HEK293T (cell line): Measurements from ENCODE around the gene SOX12.
A peak's percentile ranks its signal among the peaks of the same experiment; 100 is the strongest.

ENCODE experiments used
- CTCF ChIA-PET: fragments of 350-600 bp; formaldehyde crosslinking; extraction: SDS; loops from one replicate; lab custom pipeline; 2021; ENCODE audit warnings: antibody characterized with exemption, inconsistent platforms; lab: Yijun Ruan, JAX
- POLR2A ChIA-PET: fragments of 350-600 bp; formaldehyde crosslinking; extraction: SDS; loops from one replicate; lab custom pipeline; 2020; ENCODE audit warnings: antibody characterized with exemption, inconsistent platforms; lab: Yijun Ruan, JAX
- DNase-seq: peaks from one replicate; pipeline ENCODE4 v3.0.0; 2012; ENCODE audit warnings: mixed read lengths; ENCODE audit errors: extremely low spot score
- ARNT ChIP-seq: fragments of 450-650 bp; IDR thresholded peaks from 2 replicates; pipeline ENCODE4 v1.6.1; 2017; ENCODE audit warnings: mild to moderate bottlenecking
- BHLHE40 ChIP-seq: fragments of 450-650 bp; IDR thresholded peaks from 2 replicates; pipeline ENCODE4 v1.6.1; 2016; ENCODE audit warnings: mild to moderate bottlenecking, moderate library complexity, borderline replicate concordance
- CTBP1 ChIP-seq: fragments of 450-650 bp; IDR thresholded peaks from 2 replicates; pipeline ENCODE4 v1.6.1; 2016; ENCODE audit warnings: borderline replicate concordance
- ELF4 ChIP-seq: fragments of 450-650 bp; IDR thresholded peaks from 2 replicates; pipeline ENCODE4 v1.6.1; 2017; ENCODE audit warnings: antibody characterized with exemption
- FOXA1 ChIP-seq: fragments of 450-650 bp; IDR thresholded peaks from 2 replicates; pipeline ENCODE4 v1.6.1; 2016; ENCODE audit warnings: mild to moderate bottlenecking
- FOXK2 ChIP-seq: fragments of 450-650 bp; IDR thresholded peaks from 2 replicates; pipeline ENCODE4 v1.6.1; 2016; ENCODE audit warnings: mild to moderate bottlenecking
- FOXM1 ChIP-seq: fragments of 450-650 bp; IDR thresholded peaks from 2 replicates; pipeline ENCODE4 v1.6.1; 2017; ENCODE audit warnings: mild to moderate bottlenecking, borderline replicate concordance
- HDGF ChIP-seq: fragments of 450-650 bp; IDR thresholded peaks from 2 replicates; pipeline ENCODE4 v1.6.1; 2017; ENCODE audit warnings: antibody characterized with exemption, borderline replicate concordance
- L3MBTL2 ChIP-seq: fragments of 450-650 bp; conservative IDR thresholded peaks from 2 replicates; pipeline ENCODE4 v1.6.1; 2016; ENCODE audit warnings: mild to moderate bottlenecking
- LEF1 ChIP-seq: fragments of 450-650 bp; IDR thresholded peaks from 2 replicates; pipeline ENCODE4 v1.6.1; 2017; ENCODE audit warnings: mild to moderate bottlenecking, borderline replicate concordance
- NFRKB ChIP-seq: fragments of 450-650 bp; IDR thresholded peaks from 2 replicates; pipeline ENCODE4 v1.6.1; 2016; ENCODE audit warnings: mild to moderate bottlenecking, moderate library complexity
- SP1 ChIP-seq: fragments of 450-650 bp; IDR thresholded peaks from 2 replicates; pipeline ENCODE4 v1.6.1; 2017
- SUZ12 ChIP-seq: fragments of 450-650 bp; IDR thresholded peaks from 2 replicates; pipeline ENCODE4 v1.6.1; 2016; ENCODE audit warnings: mild to moderate bottlenecking
- TARDBP ChIP-seq: fragments of 450-650 bp; IDR thresholded peaks from 2 replicates; pipeline ENCODE4 v1.6.1; 2016
- ZNF384 ChIP-seq: fragments of 450-650 bp; IDR thresholded peaks from 2 replicates; pipeline ENCODE4 v1.6.1; 2016
- TF ChIP-seq, protein P1 (sequence below): fragments of 450-650 bp; IDR thresholded peaks from 2 replicates; pipeline ENCODE4 v1.6.1; 2016

The SOX12 gene

DNA sequence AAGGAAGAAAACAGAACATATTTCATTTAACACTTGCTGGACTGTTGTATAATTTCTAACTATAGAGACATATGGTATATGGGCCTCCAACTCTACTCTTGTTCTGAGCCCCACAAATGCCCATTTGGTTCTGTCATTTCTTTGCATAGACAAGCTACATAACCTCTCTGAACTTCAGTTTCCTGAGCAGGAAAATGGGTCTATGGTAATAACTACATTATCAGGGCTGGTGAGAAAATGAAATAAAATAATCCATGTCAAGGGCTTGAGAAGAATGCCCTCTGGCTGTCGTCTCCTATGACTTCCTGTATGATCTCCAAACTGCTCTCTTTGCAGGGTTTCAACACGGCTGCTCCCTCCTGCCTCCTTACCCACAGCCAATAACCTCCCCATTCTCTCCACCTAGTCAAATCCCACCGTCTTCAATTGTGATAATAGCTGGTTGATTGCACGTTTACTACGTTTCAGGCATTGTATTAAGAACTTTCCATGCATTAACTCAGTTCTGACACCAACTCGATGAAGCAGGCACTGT, 16.0 kb upstream of the SOX12 start:
- TF ChIP-seq SUZ12 (no peak), LEF1 (no peak), FOXA1 (no peak)
- CTCF ChIA-PET = no interaction called here
- no peak for DNase-seq
- POLR2A ChIA-PET = interaction anchor here (1.4 to 1.9 kb wide), 2 partner anchors 11 to 15 kb away, joined by 3 to 14 read pairs; no protein-coding TSS in a partner anchor

DNA sequence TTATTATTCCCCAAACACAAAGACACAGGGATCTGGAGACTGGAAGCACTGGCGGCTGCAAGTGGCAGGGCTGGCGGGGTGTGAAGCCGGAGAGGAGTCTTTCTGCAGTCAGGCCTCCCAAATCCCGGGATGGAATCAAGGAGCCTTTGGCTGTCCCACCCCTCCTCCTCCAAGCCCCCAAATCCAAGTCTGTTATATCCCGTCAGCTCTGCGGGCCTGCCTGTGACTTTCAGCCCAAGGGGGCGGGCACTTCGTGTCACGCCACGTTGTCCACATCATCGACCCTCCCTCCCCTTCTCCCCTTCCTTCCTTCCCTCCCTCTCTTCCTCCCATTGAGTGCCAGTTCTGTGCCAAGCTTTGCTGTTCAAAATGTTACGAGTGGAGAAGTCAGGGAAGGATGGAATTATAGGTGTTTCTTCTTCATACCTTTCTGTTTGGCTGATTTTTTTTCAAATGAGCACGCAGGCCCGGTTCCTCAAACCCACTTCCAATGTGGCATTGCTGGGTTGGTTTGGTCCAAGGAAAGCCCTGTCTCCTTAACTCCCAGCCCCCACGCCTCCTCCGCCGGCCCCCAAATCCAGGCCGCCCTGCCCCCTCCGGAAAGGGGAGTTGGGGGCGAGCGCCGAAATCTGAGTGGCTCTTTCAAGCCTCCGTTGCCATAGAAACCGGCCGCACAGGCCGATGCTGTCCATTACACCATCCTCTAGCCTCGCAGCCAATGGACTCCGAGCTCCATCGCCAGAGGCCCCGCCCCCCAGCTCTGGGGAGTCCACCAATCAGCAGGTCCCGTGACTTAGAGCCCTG, 15.3 kb upstream of the SOX12 start:
- peak; percentile 59 for DNase-seq
- CTCF ChIA-PET = no interaction called here
- POLR2A ChIA-PET = interaction anchor here (1.4 kb wide), 1 partner anchor 14 kb away, joined by 3 read pairs; no protein-coding TSS in a partner anchor
- TF ChIP-seq SP1 (no peak), L3MBTL2 (no peak)
- TF ChIP-seq, protein P1, sequence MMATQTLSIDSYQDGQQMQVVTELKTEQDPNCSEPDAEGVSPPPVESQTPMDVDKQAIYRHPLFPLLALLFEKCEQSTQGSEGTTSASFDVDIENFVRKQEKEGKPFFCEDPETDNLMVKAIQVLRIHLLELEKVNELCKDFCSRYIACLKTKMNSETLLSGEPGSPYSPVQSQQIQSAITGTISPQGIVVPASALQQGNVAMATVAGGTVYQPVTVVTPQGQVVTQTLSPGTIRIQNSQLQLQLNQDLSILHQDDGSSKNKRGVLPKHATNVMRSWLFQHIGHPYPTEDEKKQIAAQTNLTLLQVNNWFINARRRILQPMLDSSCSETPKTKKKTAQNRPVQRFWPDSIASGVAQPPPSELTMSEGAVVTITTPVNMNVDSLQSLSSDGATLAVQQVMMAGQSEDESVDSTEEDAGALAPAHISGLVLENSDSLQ = peak; percentile 39

DNA sequence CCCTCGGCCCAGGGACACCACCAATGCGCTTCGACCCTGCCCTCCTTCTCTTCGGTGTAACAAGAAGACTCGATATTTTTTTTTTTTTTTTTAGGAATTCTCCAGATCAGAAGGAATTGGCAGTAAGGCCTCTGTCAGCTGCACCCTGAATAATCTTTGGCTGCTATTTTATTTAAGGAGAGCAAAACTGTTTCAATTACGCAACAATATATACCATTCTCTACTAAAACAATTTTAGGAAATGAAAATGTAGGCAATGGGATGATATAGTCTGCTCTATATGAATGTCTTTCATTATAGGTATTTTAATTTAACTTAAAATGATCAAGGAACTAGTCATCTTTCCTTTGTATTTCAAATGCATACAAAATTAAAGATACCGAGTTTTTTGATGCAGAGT, 14.7 kb upstream of the SOX12 start:
- no peak for DNase-seq
- POLR2A ChIA-PET = interaction anchor here (1.4 kb wide), 1 partner anchor 13 kb away, joined by 3 read pairs; no protein-coding TSS in a partner anchor
- CTCF ChIA-PET = no interaction called here
- TF ChIP-seq, protein P1 = no peak
- TF ChIP-seq HDGF (no peak), NFRKB (no peak), ZNF384 (no peak), LEF1 (no peak), SP1 (no peak), CTBP1 (no peak), FOXM1 (no peak), ARNT (no peak), BHLHE40 (no peak), FOXK2 (no peak), L3MBTL2 (no peak), TARDBP (no peak), FOXA1 (no peak), ELF4 (no peak), SUZ12 (no peak)

DNA sequence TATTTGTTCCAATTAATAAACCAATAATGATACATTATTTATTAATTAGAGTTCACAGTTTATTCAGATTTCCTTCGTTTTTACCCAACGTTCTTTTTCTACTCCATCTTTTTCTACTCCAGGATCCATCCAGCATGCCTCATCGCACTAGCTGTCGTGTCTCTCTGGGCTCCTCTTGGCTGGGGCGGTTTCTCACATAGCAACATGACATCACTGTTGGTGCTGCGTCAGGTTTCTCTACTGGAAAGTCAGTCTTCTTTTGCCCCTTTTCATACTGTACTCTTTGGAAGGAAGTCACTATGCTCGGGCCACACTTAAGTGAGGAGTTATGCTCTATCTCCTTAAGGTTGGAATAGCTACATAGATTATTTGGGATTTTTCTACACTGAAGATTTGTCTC, 13.7 kb upstream of the SOX12 start:
- ChIA-PET POLR2A (interaction anchor here (0.8 to 1.1 kb wide), 2 partner anchors 12 to 14 kb away, joined by 3 to 4 read pairs; partner anchors contain the start of gene SOX12), CTCF (no interaction called here)
- DNase-seq = no peak
- TF ChIP-seq CTBP1 (no peak), LEF1 (no peak), ELF4 (no peak), ZNF384 (no peak)
- TF ChIP-seq, protein P1 = no peak

DNA sequence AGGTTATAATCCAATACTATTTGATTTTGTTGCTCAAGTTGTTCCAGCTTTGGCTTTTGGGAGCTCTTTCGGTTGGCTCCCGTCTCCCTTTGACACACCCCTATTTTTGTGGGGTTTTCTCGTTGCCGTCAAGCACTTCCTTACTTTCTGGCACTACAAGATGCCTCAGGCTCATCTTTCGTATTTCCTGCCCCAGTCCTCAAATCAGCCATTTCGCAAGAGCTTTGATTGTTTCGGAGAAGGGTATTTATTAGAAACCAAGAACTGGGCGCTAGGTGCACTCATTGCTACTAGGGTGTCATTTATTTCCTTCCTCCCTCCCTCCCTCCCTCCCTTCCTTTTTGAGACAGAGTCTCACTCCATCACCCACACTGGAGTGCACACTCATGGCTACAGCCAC, 13.3 kb upstream of the SOX12 start:
- DNase-seq = no peak
- TF ChIP-seq SUZ12 (no peak), LEF1 (no peak), NFRKB (no peak), HDGF (no peak), BHLHE40 (no peak), SP1 (no peak)
- TF ChIP-seq, protein P1 = no peak
- CTCF ChIA-PET = interaction anchor here (0.6 kb wide), 1 partner anchor 10 kb away, joined by 3 read pairs; no protein-coding TSS in a partner anchor
- POLR2A ChIA-PET = interaction anchor here (0.8 to 1.1 kb wide), 2 partner anchors 12 to 13 kb away, joined by 3 to 4 read pairs; partner anchors contain the start of gene SOX12

DNA sequence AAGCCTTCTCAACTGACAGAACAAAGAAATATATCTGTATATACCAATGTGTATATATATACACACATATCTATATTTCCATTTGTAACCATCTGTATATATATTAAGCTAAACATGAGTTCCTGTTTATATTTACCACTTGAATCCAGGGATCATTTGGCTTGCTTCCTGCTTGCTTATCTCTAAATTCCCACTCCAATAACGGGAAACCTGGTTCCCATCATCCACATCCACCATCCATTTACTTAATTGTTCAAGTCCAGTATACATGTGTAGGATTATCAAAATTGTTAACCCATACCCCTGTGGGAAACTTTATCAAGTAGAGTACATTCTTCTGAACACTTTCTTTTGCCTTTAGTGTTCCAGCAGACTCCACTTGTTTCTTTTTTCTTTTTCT, 12.5 kb upstream of the SOX12 start:
- POLR2A ChIA-PET = no interaction called here
- TF ChIP-seq TARDBP (no peak), SP1 (no peak), ARNT (no peak), ZNF384 (no peak), NFRKB (no peak), BHLHE40 (no peak), FOXA1 (no peak), LEF1 (no peak), HDGF (no peak), FOXK2 (no peak), FOXM1 (no peak), CTBP1 (no peak), SUZ12 (no peak), ELF4 (no peak), L3MBTL2 (no peak)
- TF ChIP-seq, protein P1 = no peak

More for the DNA sequence above, 12.5 kb upstream of the SOX12 start:
- CTCF ChIA-PET = interaction anchor here (1.0 kb wide), 1 partner anchor 17 kb away, joined by 3 read pairs; no protein-coding TSS in a partner anchor
- DNase-seq = no peak
